GM15510 (cell line): ENCODE results near the gene SATB1.

ENCODE experiments used
- POLR2A ChIP-seq: IDR thresholded peaks from 3 replicates; pipeline ENCODE4 v1.6.1; 2011; ENCODE audit warnings: borderline replicate concordance; ENCODE audit not compliant: insufficient read length; ENCODE audit errors: extremely low read depth

Gene SATB1

GRCh38 chr3:18390024-18390660 lies 35.0 kb downstream of the SATB1 start:
- no peak for TF ChIP-seq POLR2A

GRCh38 chr3:18389108-18389733 lies 35.9 kb downstream of the SATB1 start:
- TF ChIP-seq POLR2A: no peak

- TF ChIP-seq POLR2A: no peak
Measured at GRCh38 chr3:18386274-18386890, 38.8 kb downstream of the SATB1 start.

- no peak for TF ChIP-seq POLR2A
Measured at GRCh38 chr3:18385706-18386105, 39.4 kb downstream of the SATB1 start.

GRCh38 chr3:18382760-18383369 lies 42.3 kb downstream of the SATB1 start:
- no peak for TF ChIP-seq POLR2A

- TF ChIP-seq POLR2A: no peak
Measured at GRCh38 chr3:18379647-18380046, 45.5 kb downstream of the SATB1 start.

GRCh38 chr3:18378218-18378617 lies 46.9 kb downstream of the SATB1 start:
- TF ChIP-seq POLR2A: no peak

GRCh38 chr3:18376682-18377081 lies 48.5 kb downstream of the SATB1 start:
- TF ChIP-seq POLR2A: no peak

- TF ChIP-seq POLR2A: no peak
Measured at GRCh38 chr3:18372786-18373405, 52.2 kb downstream of the SATB1 start.

- no peak for TF ChIP-seq POLR2A
Measured at GRCh38 chr3:18370672-18371071, 54.5 kb downstream of the SATB1 start.

- no peak for TF ChIP-seq POLR2A
Measured at GRCh38 chr3:18369551-18370185, 55.5 kb downstream of the SATB1 start.

GRCh38 chr3:18366258-18366657 lies 58.9 kb downstream of the SATB1 start:
- TF ChIP-seq POLR2A: no peak

GRCh38 chr3:18363338-18363737 lies 61.8 kb downstream of the SATB1 start:
- no peak for TF ChIP-seq POLR2A

- no peak for TF ChIP-seq POLR2A
Measured at GRCh38 chr3:18357747-18358146, 67.4 kb downstream of the SATB1 start.

- no peak for TF ChIP-seq POLR2A
Measured at GRCh38 chr3:18355832-18356231, 69.3 kb downstream of the SATB1 start.

- TF ChIP-seq POLR2A: no peak
Measured at GRCh38 chr3:18354701-18355100, 70.4 kb downstream of the SATB1 start.
